Rectal smooth muscle tissue (tissue), 1 donor: ENCODE measurements around the gene G0S2.
A peak's percentile ranks its signal among the peaks of the same experiment; 100 is the strongest.

Experiments
- H3K27ac ChIP-seq: one replicate; pipeline ENCODE4 v1.7.0; 2013; ENCODE audit warnings: low read depth, low read length, inconsistent platforms
- H3K27me3 ChIP-seq: one replicate; pipeline ENCODE4 v1.7.0; 2013; ENCODE audit warnings: low read length; ENCODE audit not compliant: control insufficient read depth, insufficient read depth
- H3K36me3 ChIP-seq: one replicate; pipeline ENCODE4 v1.7.0; 2013; ENCODE audit warnings: low read length; ENCODE audit not compliant: control insufficient read depth, insufficient read depth
- H3K4me1 ChIP-seq: one replicate; pipeline ENCODE4 v1.7.0; 2013; ENCODE audit warnings: low read length; ENCODE audit not compliant: control insufficient read depth, insufficient read depth
- H3K4me3 ChIP-seq: one replicate; pipeline ENCODE4 v1.7.0; 2013; ENCODE audit warnings: low read length
- H3K9ac ChIP-seq: one replicate; pipeline ENCODE4 v1.7.0; 2013; ENCODE audit warnings: low read length

G0S2 gene

GRCh38 chr1:209635850-209636249 lies 39.4 kb upstream of the G0S2 start:
- Histone ChIP-seq H3K9ac (no peak overlapping the region), H3K27ac (no peak overlapping the region), H3K4me1 (no peaks in the 10 kb centered on the region), H3K27me3 (no peaks in the 10 kb centered on the region), H3K4me3 (no peak overlapping the region), H3K36me3 (no peaks in the 10 kb centered on the region)

GRCh38 chr1:209641832-209642172 lies 33.4 kb upstream of the G0S2 start:
- H3K4me1 ChIP-seq = peaks cover 22% of the 10 kb centered on the region
- H3K36me3 ChIP-seq = no peaks in the 10 kb centered on the region
- no peak overlapping the region for H3K4me3 ChIP-seq
- peak overlapping the region; percentile 65 for H3K27ac ChIP-seq
- H3K27me3 ChIP-seq = no peaks in the 10 kb centered on the region
- H3K9ac ChIP-seq = no peak overlapping the region

GRCh38 chr1:209642816-209643215 lies 32.4 kb upstream of the G0S2 start:
- Histone ChIP-seq H3K27ac (peak overlapping the region; percentile 63), H3K4me1 (peaks cover 24% of the 10 kb centered on the region), H3K4me3 (no peak overlapping the region), H3K9ac (no peak overlapping the region), H3K36me3 (no peaks in the 10 kb centered on the region), H3K27me3 (no peaks in the 10 kb centered on the region)

- Histone ChIP-seq H3K4me1 (peaks cover 24% of the 10 kb centered on the region), H3K27ac (peak overlapping the region; percentile 63), H3K27me3 (no peaks in the 10 kb centered on the region), H3K4me3 (no peak overlapping the region), H3K36me3 (no peaks in the 10 kb centered on the region), H3K9ac (no peak overlapping the region)
Observed at GRCh38 chr1:209643285-209644020, 31.8 kb upstream of the G0S2 start.

GRCh38 chr1:209645574-209646452 lies 29.4 kb upstream of the G0S2 start:
- no peak overlapping the region for H3K4me3 ChIP-seq
- no peaks in the 10 kb centered on the region for H3K27me3 ChIP-seq
- H3K27ac ChIP-seq = no peak overlapping the region
- no peaks in the 10 kb centered on the region for H3K36me3 ChIP-seq
- peaks cover 24% of the 10 kb centered on the region for H3K4me1 ChIP-seq
- H3K9ac ChIP-seq = no peak overlapping the region

GRCh38 chr1:209646558-209646957 lies 28.7 kb upstream of the G0S2 start:
- Histone ChIP-seq H3K27ac (no peak overlapping the region), H3K36me3 (no peaks in the 10 kb centered on the region), H3K27me3 (no peaks in the 10 kb centered on the region), H3K9ac (no peak overlapping the region), H3K4me1 (peaks cover 21% of the 10 kb centered on the region), H3K4me3 (no peak overlapping the region)

- no peak overlapping the region for H3K9ac ChIP-seq
- no peak overlapping the region for H3K4me3 ChIP-seq
- H3K27ac ChIP-seq = no peak overlapping the region
- no peaks in the 10 kb centered on the region for H3K36me3 ChIP-seq
- H3K27me3 ChIP-seq = no peaks in the 10 kb centered on the region
- peaks cover 20% of the 10 kb centered on the region for H3K4me1 ChIP-seq
Observed at GRCh38 chr1:209647156-209647555, 28.1 kb upstream of the G0S2 start.

GRCh38 chr1:209648346-209648745 lies 26.9 kb upstream of the G0S2 start:
- no peaks in the 10 kb centered on the region for H3K27me3 ChIP-seq
- no peak overlapping the region for H3K27ac ChIP-seq
- peaks cover 12% of the 10 kb centered on the region for H3K4me1 ChIP-seq
- no peaks in the 10 kb centered on the region for H3K36me3 ChIP-seq
- H3K9ac ChIP-seq = no peak overlapping the region
- no peak overlapping the region for H3K4me3 ChIP-seq

GRCh38 chr1:209648931-209649776 lies 26.1 kb upstream of the G0S2 start:
- Histone ChIP-seq H3K4me3 (no peak overlapping the region), H3K9ac (no peak overlapping the region), H3K36me3 (no peaks in the 10 kb centered on the region), H3K27me3 (no peaks in the 10 kb centered on the region), H3K27ac (no peak overlapping the region), H3K4me1 (peaks cover 4% of the 10 kb centered on the region)

- no peak overlapping the region for H3K4me3 ChIP-seq
- no peaks in the 10 kb centered on the region for H3K36me3 ChIP-seq
- H3K4me1 ChIP-seq = peaks cover 2% of the 10 kb centered on the region
- no peak overlapping the region for H3K27ac ChIP-seq
- no peaks in the 10 kb centered on the region for H3K27me3 ChIP-seq
- no peak overlapping the region for H3K9ac ChIP-seq
Observed at GRCh38 chr1:209650454-209650853, 24.8 kb upstream of the G0S2 start.

GRCh38 chr1:209651138-209651587 lies 24.0 kb upstream of the G0S2 start:
- Histone ChIP-seq H3K4me3 (no peak overlapping the region), H3K4me1 (peaks cover 2% of the 10 kb centered on the region), H3K36me3 (no peaks in the 10 kb centered on the region), H3K9ac (no peak overlapping the region), H3K27me3 (no peaks in the 10 kb centered on the region), H3K27ac (no peak overlapping the region)

- Histone ChIP-seq H3K27me3 (no peaks in the 10 kb centered on the region), H3K4me3 (peak within 1 kb of the TSS; percentile 38), H3K27ac (no peak within 1 kb of the TSS), H3K4me1 (no peaks in the 10 kb centered on the region), H3K9ac (no peak within 1 kb of the TSS), H3K36me3 (no peaks in the 10 kb centered on the region)
Observed at GRCh38 chr1:209652121-209652735, 23.0 kb upstream of the G0S2 start, which contains the start of gene LAMB3. LAMB3 (minus strand) TSS chr1:209652425; CDS start chr1:209650944, 1,481 bp downstream.
